Thyroid gland (tissue), 4 donors: ENCODE results near the gene CD37. TPM values are rescaled to one million over a fixed set of nuclear protein-coding genes. Genes with fewer than 3 reads are reported as not detected.

Experiments used
- DNase-seq, 2 donors: peaks; one replicate each; pipeline ENCODE4 v3.0.0-alpha.2; 2019
- H3K27ac ChIP-seq, 3 donors: fragments of 200-600 bp; sonication (generic); 1 replicate in 2 of 3; 2 replicates in 1 of 3; pipeline ENCODE4 v1.5.1; 2016 to 2019; ENCODE audit warnings: mild to moderate bottlenecking in 1 of 3, moderate library complexity in 1 of 3
- H3K27me3 ChIP-seq: fragments of 200-600 bp; sonication (generic); one replicate; pipeline ENCODE4 v1.5.1; 2019
- H3K36me3 ChIP-seq, 2 donors: fragments of 200-600 bp; sonication (generic); one replicate each; pipeline ENCODE4 v1.5.1; 2016 to 2019
- H3K4me1 ChIP-seq, 2 donors: fragments of 200-600 bp; sonication (generic); one replicate each; pipeline ENCODE4 v1.5.1; 2017 to 2019
- H3K4me3 ChIP-seq, 3 donors: fragments of 200-600 bp; sonication (generic); replicated peaks in 1 of 3; 1 replicate in 2 of 3; 2 replicates in 1 of 3; pipeline ENCODE4 v1.5.1; 2016; ENCODE audit warnings: mild to moderate bottlenecking in 1 of 3
- H3K9me3 ChIP-seq: fragments of 200-600 bp; sonication (generic); one replicate; pipeline ENCODE4 v1.5.1; 2017
- CTCF ChIP-seq, 6 experiments: fragments of 200-600 bp in 3 of 6; fragments of 450-650 bp in 3 of 6; sonication (generic) in 3 of 6; IDR thresholded peaks; one replicate each; pipeline ENCODE4 v1.5.1; 2016 to 2019; ENCODE audit warnings: antibody characterized with exemption in 6 of 6, mild to moderate bottlenecking in 2 of 6, inconsistent platforms in 1 of 6, moderate library complexity in 1 of 6
- POLR2A ChIP-seq, 2 donors: fragments of 450-650 bp; IDR thresholded peaks; one replicate each; pipeline ENCODE4 v1.6.1; 2017; ENCODE audit warnings: antibody characterized with exemption in 2 of 2, mild to moderate bottlenecking in 2 of 2, moderate library complexity in 1 of 2
- WGBS, 2 donors: methylation state at CpG; one replicate each; pipeline ENCODE4 v1.1.5; 2017; 5-methylcytosine and 5-hydroxymethylcytosine counted together
- intact Hi-C: fragments of 100-400 bp; cut with DNase I; formaldehyde crosslinking; loops from one replicate; pipeline ENCODE4 v1.15.1; 2023
- total RNA-seq, 4 donors: library from RNA; depleted of rRNA; stranded (reverse); fragments of >200 nt; gene quantifications; one replicate each; pipeline ENCODE4 v1.2.3, GENCODE V29; 2016

Gene CD37
- total RNA-seq, 4 donors from 2014 or later = 2.1 to 9.7 (median 5.4) TPM

- 19 to 27% methylated on average over 26 to 29 of the region's 34 CpGs for WGBS, 2 donors
- no peak overlapping the region for H3K27ac ChIP-seq
- no peak for DNase-seq
These were observed 2.9 kb downstream of the CD37 start for GRCh38 chr19:49338023-49338677.

DNA sequence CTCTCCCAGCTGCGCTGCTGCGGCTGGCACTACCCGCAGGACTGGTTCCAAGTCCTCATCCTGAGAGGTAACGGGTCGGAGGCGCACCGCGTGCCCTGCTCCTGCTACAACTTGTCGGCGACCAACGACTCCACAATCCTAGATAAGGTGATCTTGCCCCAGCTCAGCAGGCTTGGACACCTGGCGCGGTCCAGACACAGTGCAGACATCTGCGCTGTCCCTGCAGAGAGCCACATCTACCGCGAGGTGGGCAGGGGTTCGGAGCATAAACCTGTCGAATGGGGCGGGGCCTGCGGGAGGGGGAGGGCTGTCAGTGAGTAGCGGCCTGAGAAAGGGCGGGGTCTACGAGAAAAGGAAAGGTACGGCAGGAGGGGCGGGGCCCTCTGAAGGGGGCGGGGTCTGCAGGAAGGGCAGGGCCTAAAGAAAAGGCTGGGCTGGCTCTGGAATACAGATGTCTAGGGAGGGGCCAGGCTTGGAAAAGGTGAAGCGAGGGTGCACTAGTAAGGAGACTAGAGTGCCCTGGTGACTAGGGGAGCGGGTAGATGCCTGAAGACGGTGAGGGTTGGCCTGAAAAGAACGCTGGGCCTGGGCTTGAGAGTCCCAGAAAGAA is 3.6 kb downstream of the CD37 start:
- WGBS, 2 donors = 3 to 18% methylated on average over 21 to 27 of the region's 30 CpGs
- Histone ChIP-seq H3K36me3 (peaks cover 0 to 7% of the 10 kb centered on the region in 2 donors), H3K27ac (peak overlapping the region in 1 of 3 donors; percentile 10), H3K9me3 (no peaks in the 10 kb centered on the region), H3K27me3 (no peaks in the 10 kb centered on the region), H3K4me3 (peak overlapping the region in 1 of 3 donors; percentile 24), H3K4me1 (peaks cover 19 to 20% of the 10 kb centered on the region in 2 donors)
- DNase-seq = peak; percentile 86 to 88
- TF ChIP-seq POLR2A (IDR thresholded peaks at IDR 0.05) = no peak
- TF ChIP-seq CTCF (IDR thresholded peaks at IDR 0.05) = no peak
- intact Hi-C loops = no loop called here

More at GRCh38 chr19:49338023-49338677, 2.9 kb downstream of the CD37 start:
- Histone ChIP-seq H3K4me3 (peak overlapping the region in 1 of 3 donors; percentile 24), H3K27me3 (no peaks in the 10 kb centered on the region), H3K4me1 (peaks cover 19 to 20% of the 10 kb centered on the region in 2 donors), H3K9me3 (no peaks in the 10 kb centered on the region), H3K36me3 (peaks cover 0 to 7% of the 10 kb centered on the region in 2 donors)
- intact Hi-C loops = no loop called here
- TF ChIP-seq POLR2A (IDR thresholded peaks at IDR 0.05) (no peak), CTCF (IDR thresholded peaks at IDR 0.05) (no peak)

DNA sequence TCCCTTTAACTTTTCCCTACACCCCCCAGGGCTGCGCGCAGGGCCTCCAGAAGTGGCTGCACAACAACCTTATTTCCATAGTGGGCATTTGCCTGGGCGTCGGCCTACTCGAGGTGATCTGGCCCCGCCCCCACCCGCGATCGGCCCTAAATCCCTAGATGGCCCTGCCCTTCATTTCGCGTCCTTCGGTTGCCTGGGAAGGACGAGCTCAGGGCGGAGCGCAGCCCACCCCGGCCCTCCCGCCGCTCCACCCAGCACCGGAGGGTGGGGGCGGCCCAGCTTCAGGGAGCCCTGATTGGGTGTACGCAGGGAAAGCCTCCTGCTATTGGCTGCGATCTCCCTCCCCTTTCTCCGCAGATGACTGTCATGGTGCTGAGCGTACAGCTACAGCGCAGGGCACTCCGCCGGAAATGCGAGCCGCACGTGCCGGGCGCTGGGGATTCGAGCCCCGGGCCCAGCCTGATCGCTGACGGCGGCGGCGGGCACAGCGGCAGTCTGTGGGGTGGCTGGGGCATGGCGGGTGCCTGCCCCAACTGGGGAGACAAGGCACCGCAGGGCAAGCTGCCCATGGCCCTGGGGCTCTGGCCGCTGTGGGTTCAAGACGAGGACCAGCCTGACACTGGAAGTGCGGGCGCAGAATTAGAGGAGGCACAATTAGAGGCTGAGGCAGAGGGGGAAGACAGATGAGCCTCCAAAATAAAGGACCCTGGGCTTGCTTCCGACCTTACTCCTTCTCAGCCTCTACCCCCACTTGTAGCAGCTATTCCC is 4.3 kb downstream of the CD37 start:
- Histone ChIP-seq H3K27ac (peak overlapping the region; percentile 58 to 81 (median 69)), H3K27me3 (no peaks in the 10 kb centered on the region), H3K36me3 (peaks cover 4 to 7% of the 10 kb centered on the region in 2 donors), H3K4me3 (peak overlapping the region in 1 of 3 donors; percentile 28), H3K9me3 (no peaks in the 10 kb centered on the region), H3K4me1 (peaks cover 19 to 20% of the 10 kb centered on the region in 2 donors)
- 6 to 27% methylated on average over 12 to 40 of the region's 47 CpGs for WGBS, 2 donors
- intact Hi-C loops = no loop called here
- DNase-seq = peak; percentile 82 to 85
- TF ChIP-seq CTCF (IDR thresholded peaks at IDR 0.05) (peak in 1 of 6 experiments; percentile 4), POLR2A (IDR thresholded peaks at IDR 0.05) (peak in 1 of 2 donors; percentile 53)

DNA sequence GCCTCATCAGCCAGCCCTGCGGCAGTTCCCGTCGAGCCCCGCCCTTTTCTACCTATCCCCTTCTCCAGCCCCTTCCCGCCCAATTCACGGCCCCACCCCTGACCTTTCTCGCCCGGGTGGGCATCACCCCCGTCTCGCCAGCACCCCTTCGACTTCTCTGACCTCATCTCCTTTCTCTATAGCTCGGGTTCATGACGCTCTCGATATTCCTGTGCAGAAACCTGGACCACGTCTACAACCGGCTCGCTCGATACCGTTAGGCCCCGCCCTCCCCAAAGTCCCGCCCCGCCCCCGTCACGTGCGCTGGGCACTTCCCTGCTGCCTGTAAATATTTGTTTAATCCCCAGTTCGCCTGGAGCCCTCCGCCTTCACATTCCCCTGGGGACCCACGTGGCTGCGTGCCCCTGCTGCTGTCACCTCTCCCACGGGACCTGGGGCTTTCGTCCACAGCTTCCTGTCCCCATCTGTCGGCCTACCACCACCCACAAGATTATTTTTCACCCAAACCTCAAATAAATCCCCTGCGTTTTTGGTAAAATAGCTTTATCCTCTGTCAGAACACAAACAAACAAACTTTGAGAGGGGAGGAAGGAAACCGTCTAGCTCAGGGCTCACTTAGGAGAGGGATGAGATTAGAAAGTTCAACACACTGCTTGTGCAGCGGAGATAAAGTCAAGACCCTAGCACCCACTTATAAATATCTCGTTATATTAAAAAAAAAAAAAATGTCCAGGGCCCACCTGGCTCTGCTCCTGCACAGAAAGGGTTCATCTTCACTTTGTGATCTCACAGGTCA is 5.1 kb downstream of the CD37 start:
- Histone ChIP-seq H3K4me1 (peaks cover 19 to 20% of the 10 kb centered on the region in 2 donors), H3K27ac (peak overlapping the region; percentile 58 to 81 (median 69)), H3K36me3 (peaks cover 4 to 7% of the 10 kb centered on the region in 2 donors), H3K27me3 (no peaks in the 10 kb centered on the region), H3K9me3 (no peaks in the 10 kb centered on the region), H3K4me3 (peak overlapping the region in 1 of 3 donors; percentile 28)
- DNase-seq = peak; percentile 57 to 60
- intact Hi-C loops = no loop called here
- 21 to 29% methylated on average over 36 of the region's 36 CpGs for WGBS, 2 donors
- no peak for TF ChIP-seq CTCF (IDR thresholded peaks at IDR 0.05)
- no peak for TF ChIP-seq POLR2A (IDR thresholded peaks at IDR 0.05)
